Smooth muscle cell (in vitro differentiated cells): ENCODE measurements around the gene MLXIP. TPM values are rescaled to one million over a fixed set of nuclear protein-coding genes. Genes with fewer than 3 reads are reported as not detected.

Source experiments
- DNase-seq: peaks from one replicate; lab custom pipeline; 2025; ENCODE audit not compliant: unreplicated experiment; lab: John Stamatoyannopoulos, UW
- H2AFZ ChIP-seq: fragments of 200-600 bp; sonication (generic); 2 replicates; pipeline ENCODE4 v1.6.0; 2016; ENCODE audit warnings: antibody characterized with exemption, low read depth, mild to moderate bottlenecking
- H3F3A ChIP-seq: fragments of 200-600 bp; sonication (generic); 2 replicates; pipeline ENCODE4 v1.6.0; 2017; ENCODE audit warnings: antibody characterized with exemption, low read depth
- H3K27ac ChIP-seq: fragments of 200-600 bp; sonication (generic); 2 replicates; pipeline ENCODE4 v1.5.1; 2016; ENCODE audit warnings: low read depth, mild to moderate bottlenecking
- H3K27me3 ChIP-seq: fragments of 200-600 bp; sonication (generic); 2 replicates; pipeline ENCODE4 v1.6.1; 2016; ENCODE audit warnings: low read depth, mild to moderate bottlenecking
- H3K36me3 ChIP-seq: fragments of 200-600 bp; sonication (generic); 2 replicates; pipeline ENCODE4 v1.5.1; 2016; ENCODE audit warnings: low read depth
- H3K4me1 ChIP-seq: fragments of 200-600 bp; sonication (generic); 2 replicates; pipeline ENCODE4 v1.5.1; 2016; ENCODE audit warnings: low read depth
- H3K4me2 ChIP-seq: fragments of 200-600 bp; sonication (generic); 2 replicates; pipeline ENCODE4 v1.6.0; 2016; ENCODE audit warnings: mild to moderate bottlenecking
- H3K4me3 ChIP-seq: fragments of 200-600 bp; sonication (generic); 2 replicates; pipeline ENCODE4 v1.5.1; 2016; ENCODE audit warnings: mild to moderate bottlenecking
- H3K79me2 ChIP-seq: fragments of 200-600 bp; sonication (generic); 2 replicates; pipeline ENCODE4 v1.6.0; 2016; ENCODE audit warnings: low read depth, mild to moderate bottlenecking
- H3K9ac ChIP-seq: fragments of 200-600 bp; sonication (generic); 2 replicates; pipeline ENCODE4 v1.6.0; 2016; ENCODE audit warnings: low read depth
- H3K9me3 ChIP-seq: fragments of 200-600 bp; sonication (generic); replicated peaks from 2 replicates; pipeline ENCODE4 v1.5.1; 2016; ENCODE audit warnings: low read depth
- H4K20me1 ChIP-seq: fragments of 200-600 bp; sonication (generic); 2 replicates; pipeline ENCODE4 v1.6.0; 2016; ENCODE audit warnings: low read depth
- WGBS: methylation state at CpG from one replicate; pipeline ENCODE4 v1.1.7; 2016; ENCODE audit warnings: low lambda C conversion rate; 5-methylcytosine and 5-hydroxymethylcytosine counted together
- polyA plus RNA-seq: library from polyadenylated mRNA; unstranded; fragments of >200 nt; fragmentation: Nextera tagmentation; extraction: Ambion mirVana; gene quantifications from 2 replicates; pipeline ENCODE4 v1.2.1, GENCODE V29; 2016
- total RNA-seq: library from RNA; depleted of rRNA; stranded (reverse); fragments of >200 nt; gene quantifications from 2 replicates; pipeline ENCODE4 v1.2.3, GENCODE V29; 2014
- TF ChIP-seq, protein P1 (sequence below): fragments of 200-600 bp; sonication (generic); IDR thresholded peaks from 2 replicates; pipeline ENCODE4 v1.5.1; 2017; ENCODE audit warnings: borderline replicate concordance, mild to moderate bottlenecking, antibody characterized with exemption; ENCODE audit not compliant: insufficient read depth, poor library complexity, severe bottlenecking

Gene MLXIP
- total and polyA plus RNA-seq, 2 experiments from 2014 or later = 11.8 to 15.3 TPM

GRCh38 chr12:122125452-122126341, 47.1 kb downstream of the MLXIP start:
- Histone ChIP-seq H3K27me3 (no peaks in the 10 kb centered on the region), H2AFZ (no peak overlapping the region), H3K9me3 (no peaks in the 10 kb centered on the region), H3K79me2 (peaks cover 29% of the 10 kb centered on the region), H3K4me3 (no peak overlapping the region), H3K4me2 (no peak overlapping the region), H3K27ac (no peak overlapping the region), H3K36me3 (no peaks in the 10 kb centered on the region), H4K20me1 (peaks cover 65% of the 10 kb centered on the region), H3K9ac (no peak overlapping the region), H3F3A (no peaks in the 10 kb centered on the region), H3K4me1 (peaks cover 6% of the 10 kb centered on the region)
- TF ChIP-seq, protein P1, sequence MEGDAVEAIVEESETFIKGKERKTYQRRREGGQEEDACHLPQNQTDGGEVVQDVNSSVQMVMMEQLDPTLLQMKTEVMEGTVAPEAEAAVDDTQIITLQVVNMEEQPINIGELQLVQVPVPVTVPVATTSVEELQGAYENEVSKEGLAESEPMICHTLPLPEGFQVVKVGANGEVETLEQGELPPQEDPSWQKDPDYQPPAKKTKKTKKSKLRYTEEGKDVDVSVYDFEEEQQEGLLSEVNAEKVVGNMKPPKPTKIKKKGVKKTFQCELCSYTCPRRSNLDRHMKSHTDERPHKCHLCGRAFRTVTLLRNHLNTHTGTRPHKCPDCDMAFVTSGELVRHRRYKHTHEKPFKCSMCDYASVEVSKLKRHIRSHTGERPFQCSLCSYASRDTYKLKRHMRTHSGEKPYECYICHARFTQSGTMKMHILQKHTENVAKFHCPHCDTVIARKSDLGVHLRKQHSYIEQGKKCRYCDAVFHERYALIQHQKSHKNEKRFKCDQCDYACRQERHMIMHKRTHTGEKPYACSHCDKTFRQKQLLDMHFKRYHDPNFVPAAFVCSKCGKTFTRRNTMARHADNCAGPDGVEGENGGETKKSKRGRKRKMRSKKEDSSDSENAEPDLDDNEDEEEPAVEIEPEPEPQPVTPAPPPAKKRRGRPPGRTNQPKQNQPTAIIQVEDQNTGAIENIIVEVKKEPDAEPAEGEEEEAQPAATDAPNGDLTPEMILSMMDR = no peak
- WGBS = 88% methylated on average over 13 of the region's 13 CpGs
- no peak for DNase-seq

GRCh38 chr12:122126342-122126635, 47.7 kb downstream of the MLXIP start:
- peaks cover 29% of the 10 kb centered on the region for H3K79me2 ChIP-seq
- no peak for DNase-seq
- H4K20me1 ChIP-seq = peaks cover 61% of the 10 kb centered on the region
- no peak overlapping the region for H3K4me3 ChIP-seq
- H3K27ac ChIP-seq = no peak overlapping the region
- H3F3A ChIP-seq = no peaks in the 10 kb centered on the region
- H3K9ac ChIP-seq = no peak overlapping the region
- WGBS = 95% methylated on average over 7 of the region's 7 CpGs
- peaks cover 6% of the 10 kb centered on the region for H3K4me1 ChIP-seq
- no peaks in the 10 kb centered on the region for H3K36me3 ChIP-seq
- H3K27me3 ChIP-seq = no peaks in the 10 kb centered on the region
- H2AFZ ChIP-seq = no peak overlapping the region
- H3K4me2 ChIP-seq = no peak overlapping the region
- no peaks in the 10 kb centered on the region for H3K9me3 ChIP-seq
- TF ChIP-seq, protein P1 = no peak

GRCh38 chr12:122126713-122127597, 48.4 kb downstream of the MLXIP start:
- no peak overlapping the region for H3K9ac ChIP-seq
- no peak overlapping the region for H3K4me2 ChIP-seq
- 91% methylated on average over 15 of the region's 15 CpGs for WGBS
- H4K20me1 ChIP-seq = peaks cover 56% of the 10 kb centered on the region
- H3K4me1 ChIP-seq = peaks cover 6% of the 10 kb centered on the region
- H3K27me3 ChIP-seq = no peaks in the 10 kb centered on the region
- DNase-seq = no peak
- TF ChIP-seq, protein P1 = no peak
- H3F3A ChIP-seq = no peaks in the 10 kb centered on the region
- H3K36me3 ChIP-seq = no peaks in the 10 kb centered on the region
- H3K4me3 ChIP-seq = no peak overlapping the region
- no peak overlapping the region for H3K27ac ChIP-seq
- no peaks in the 10 kb centered on the region for H3K9me3 ChIP-seq
- H2AFZ ChIP-seq = no peak overlapping the region
- peaks cover 29% of the 10 kb centered on the region for H3K79me2 ChIP-seq
